B cell (primary cell): Measurements from ENCODE around the gene ACSS1. TPM values are rescaled to one million over a fixed set of nuclear protein-coding genes. Genes with fewer than 3 reads are reported as not detected.

Source experiments
- ATAC-seq: fragments of 200-7000 bp; cut with Tn5 transposase; one replicate; pipeline ENCODE4 v1.10.0; 2021; ENCODE audit warnings: low read depth, mild to moderate bottlenecking, moderate number of reproducible peaks, moderate library complexity
- CTCF ChIA-PET: fragments of 350-600 bp; sonication (Branson Sonifier 250); formaldehyde crosslinking; loops from one replicate; lab custom pipeline; 2021; ENCODE audit warnings: antibody characterized with exemption, inconsistent platforms; lab: Charles Lee
- POLR2A ChIA-PET: fragments of 350-600 bp; sonication (Branson Sonifier 250); formaldehyde crosslinking; loops from one replicate; lab custom pipeline; 2021; ENCODE audit warnings: antibody characterized with exemption; lab: Charles Lee
- DNase-seq: peaks from one replicate; pipeline ENCODE4 v3.0.0; 2013
- H2AFZ ChIP-seq: 2 replicates; pipeline ENCODE4 v1.6.1; 2012; ENCODE audit warnings: mild to moderate bottlenecking, low read depth, low read length; ENCODE audit not compliant: insufficient read depth, poor library complexity, severe bottlenecking
- H3K27ac ChIP-seq, 2 donors: 1 replicate in 1 of 2; 2 replicates in 1 of 2; pipeline ENCODE4 v1.5.1; 2012 to 2013; ENCODE audit warnings: low read length in 2 of 2, mild to moderate bottlenecking in 2 of 2, moderate library complexity in 1 of 2
- H3K27me3 ChIP-seq, 4 experiments: fragments of 200-600 bp in 1 of 4; sonication (generic) in 1 of 4; replicated peaks in 1 of 4; 1 replicate in 2 of 4; 2 replicates in 2 of 4; pipeline versions ENCODE4 v1.6.1 to v1.7.0; 2013 to 2016; ENCODE audit warnings: low read length in 3 of 4, mild to moderate bottlenecking in 2 of 4, mixed read lengths in 1 of 4, moderate library complexity in 1 of 4; ENCODE audit not compliant: insufficient read depth in 4 of 4, control insufficient read depth in 3 of 4; ENCODE audit errors: control extremely low read depth in 1 of 4
- H3K36me3 ChIP-seq, 2 experiments: replicated peaks in 1 of 2; 1 replicate in 1 of 2; 2 replicates in 1 of 2; pipeline versions ENCODE4 v1.6.1 to v1.7.1; 2013; ENCODE audit warnings: low read length in 1 of 2; ENCODE audit not compliant: insufficient read depth in 2 of 2, control insufficient read depth in 1 of 2; ENCODE audit errors: control extremely low read depth in 1 of 2, extremely low read depth in 1 of 2
- H3K4me1 ChIP-seq, 2 donors: fragments of 200-600 bp in 1 of 2; sonication (generic) in 1 of 2; 1 replicate in 1 of 2; 2 replicates in 1 of 2; pipeline versions ENCODE4 v1.5.1 to v1.6.1; 2013 to 2017; ENCODE audit warnings: low read length in 2 of 2; ENCODE audit not compliant: control insufficient read depth in 2 of 2, insufficient read depth in 2 of 2
- H3K4me2 ChIP-seq: replicated peaks from 2 replicates; pipeline ENCODE3; 2012; ENCODE audit warnings: mild to moderate bottlenecking, low read depth, low read length; ENCODE audit not compliant: poor library complexity, severe bottlenecking
- H3K4me3 ChIP-seq, 5 experiments: fragments of 200-600 bp in 1 of 5; sonication (generic) in 1 of 5; 1 replicate in 3 of 5; 2 replicates in 2 of 5; pipeline versions ENCODE4 v1.5.1 to v1.7.0; 2011 to 2016; ENCODE audit warnings: low read length in 4 of 5, mild to moderate bottlenecking in 4 of 5, low read depth in 2 of 5, control low read depth in 1 of 5, moderate library complexity in 1 of 5; ENCODE audit not compliant: insufficient read depth in 1 of 5; ENCODE audit errors: control extremely low read depth in 1 of 5, extremely low read depth in 1 of 5
- H3K79me2 ChIP-seq: fragments of 200-600 bp; sonication (generic); one replicate; pipeline ENCODE4 v1.6.0; 2016; ENCODE audit warnings: low read length; ENCODE audit not compliant: control insufficient read depth, insufficient read depth
- H3K9ac ChIP-seq: fragments of 200-600 bp; sonication (generic); 2 replicates; pipeline ENCODE4 v1.6.1; 2017; ENCODE audit warnings: mild to moderate bottlenecking, low read length, moderate library complexity
- H3K9me3 ChIP-seq, 3 donors: one replicate each; pipeline versions ENCODE4 v1.6.1 to v1.7.1; 2013; ENCODE audit warnings: low read length in 2 of 3; ENCODE audit not compliant: control insufficient read depth in 2 of 3, insufficient read depth in 1 of 3; ENCODE audit errors: control extremely low read depth in 1 of 3
- H4K20me1 ChIP-seq: 2 replicates; pipeline ENCODE4 v1.6.0; 2012; ENCODE audit warnings: mild to moderate bottlenecking, low read length; ENCODE audit not compliant: insufficient read depth, control insufficient read depth, poor library complexity, severe bottlenecking
- H3K27ac Mint-ChIP-seq: one replicate; pipeline ENCODE4 v1.8.0; 2021; ENCODE audit warnings: mixed read lengths
- H3K27me3 Mint-ChIP-seq: one replicate; pipeline ENCODE4 v1.8.0; 2021; ENCODE audit warnings: mixed read lengths
- H3K4me1 Mint-ChIP-seq: one replicate; pipeline ENCODE4 v1.8.0; 2021; ENCODE audit warnings: mixed read lengths
- H3K4me3 Mint-ChIP-seq: one replicate; pipeline ENCODE4 v1.8.0; 2021; ENCODE audit warnings: mixed read lengths
- H3K9me3 Mint-ChIP-seq: one replicate; pipeline ENCODE4 v1.8.0; 2022; ENCODE audit warnings: mixed read lengths; ENCODE audit not compliant: insufficient read depth
- CTCF ChIP-seq: fragments of 200-600 bp; IDR thresholded peaks from one replicate; pipeline ENCODE4 v1.8.0; 2022; ENCODE audit warnings: antibody characterized with exemption, mild to moderate bottlenecking
- EZH2 ChIP-seq: IDR thresholded peaks from 2 replicates; pipeline ENCODE4 v1.6.1; 2012; ENCODE audit warnings: borderline replicate concordance, low read depth, mild to moderate bottlenecking, moderate library complexity, low read length; ENCODE audit not compliant: insufficient read depth, poor library complexity, severe bottlenecking
- WGBS: methylation state at CpG from one replicate; pipeline ENCODE4 v1.1.5; 2013; ENCODE audit warnings: missing lambda C conversion rate; ENCODE audit not compliant: insufficient coverage; 5-methylcytosine and 5-hydroxymethylcytosine counted together
- intact Hi-C: fragments of 100-400 bp; cut with micrococcal nuclease; formaldehyde crosslinking; loops from one replicate; pipeline ENCODE4 v1.10.0; 2022
- polyA plus RNA-seq: library from polyadenylated mRNA; depleted of rRNA; stranded (reverse); fragments of >200 nt; gene quantifications from 2 replicates; pipeline ENCODE4 v1.2.3, GENCODE V29; 2012
- total RNA-seq, 2 donors: library from RNA; stranded (reverse); fragments of 120-200 nt in 1 of 2; gene quantifications; 1 replicate in 1 of 2; 2 replicates in 1 of 2; pipeline versions ENCODE4 v1.2.3 to v1.2.4, GENCODE V29; 2013 to 2022

ACSS1 gene
- total and polyA plus RNA-seq, 2 donors (not counting 1 experiment from before 2014, with no cell fraction given) = 82.7 to 95.5 TPM

- Mint-ChIP-seq H3K27me3 (no peaks in the 10 kb centered on the region), H3K4me1 (peaks cover 11% of the 10 kb centered on the region), H3K27ac (no peak overlapping the region), H3K4me3 (no peak overlapping the region), H3K9me3 (no peaks in the 10 kb centered on the region)
- peaks cover 63% of the 10 kb centered on the region for H3K79me2 ChIP-seq
- no peaks in the 10 kb centered on the region for H3K4me1 ChIP-seq
- no peaks in the 10 kb centered on the region for H3K9me3 ChIP-seq
- no peak overlapping the region for H3K9ac ChIP-seq
- TF ChIP-seq EZH2 (no peak), CTCF (no peak)
- no peak overlapping the region for H3K4me2 ChIP-seq
- H2AFZ ChIP-seq = no peak overlapping the region
- intact Hi-C loops = no loop called here
- H3K36me3 ChIP-seq = peaks cover 0 to 85% of the 10 kb centered on the region in 2 experiments
- ChIA-PET POLR2A (no interaction called here), CTCF (no interaction called here)
- no peak overlapping the region for H3K27ac ChIP-seq
- 91% methylated on average over 5 of the region's 6 CpGs for WGBS
- no peak for ATAC-seq
- no peak for DNase-seq
- H4K20me1 ChIP-seq = peaks cover 98% of the 10 kb centered on the region
- no peak overlapping the region for H3K4me3 ChIP-seq
- no peaks in the 10 kb centered on the region for H3K27me3 ChIP-seq
Observed at GRCh38 chr20:25018841-25019240, 39.1 kb downstream of the ACSS1 start.

- intact Hi-C loops = no loop called here
- ChIA-PET POLR2A (no interaction called here), CTCF (no interaction called here)
- no peak overlapping the region for H2AFZ ChIP-seq
- no peaks in the 10 kb centered on the region for H3K4me1 ChIP-seq
- no peaks in the 10 kb centered on the region for H3K9me3 Mint-ChIP-seq
- H3K4me1 Mint-ChIP-seq = peaks cover 8% of the 10 kb centered on the region
- no peaks in the 10 kb centered on the region for H3K27me3 Mint-ChIP-seq
- peaks cover 0 to 85% of the 10 kb centered on the region in 2 experiments for H3K36me3 ChIP-seq
- no peak for TF ChIP-seq CTCF
- no peak for TF ChIP-seq EZH2
- H3K27ac ChIP-seq = no peak overlapping the region
- no peak overlapping the region for H3K4me3 Mint-ChIP-seq
- no peak overlapping the region for H3K4me2 ChIP-seq
- H4K20me1 ChIP-seq = peaks cover 97% of the 10 kb centered on the region
- no peak overlapping the region for H3K4me3 ChIP-seq
- no peaks in the 10 kb centered on the region for H3K9me3 ChIP-seq
- no peak overlapping the region for H3K9ac ChIP-seq
- no peak for ATAC-seq
- no peak for DNase-seq
- H3K27me3 ChIP-seq = no peaks in the 10 kb centered on the region
- WGBS = no CpG with 5 or more reads among the region's 2 CpGs
- no peak overlapping the region for H3K27ac Mint-ChIP-seq
- peaks cover 60% of the 10 kb centered on the region for H3K79me2 ChIP-seq
Observed at GRCh38 chr20:25018425-25018824, 39.5 kb downstream of the ACSS1 start.
